HG02763 (cell line): Measurements from ENCODE around the gene CDH4.

Experiments used
- ATAC-seq: cut with Tn5 transposase; IDR thresholded peaks from one replicate; pipeline ENCODE4 v1.9.1; 2021; ENCODE audit warnings: mild to moderate bottlenecking, moderate library complexity; ENCODE audit not compliant: unreplicated experiment

Gene CDH4

DNA sequence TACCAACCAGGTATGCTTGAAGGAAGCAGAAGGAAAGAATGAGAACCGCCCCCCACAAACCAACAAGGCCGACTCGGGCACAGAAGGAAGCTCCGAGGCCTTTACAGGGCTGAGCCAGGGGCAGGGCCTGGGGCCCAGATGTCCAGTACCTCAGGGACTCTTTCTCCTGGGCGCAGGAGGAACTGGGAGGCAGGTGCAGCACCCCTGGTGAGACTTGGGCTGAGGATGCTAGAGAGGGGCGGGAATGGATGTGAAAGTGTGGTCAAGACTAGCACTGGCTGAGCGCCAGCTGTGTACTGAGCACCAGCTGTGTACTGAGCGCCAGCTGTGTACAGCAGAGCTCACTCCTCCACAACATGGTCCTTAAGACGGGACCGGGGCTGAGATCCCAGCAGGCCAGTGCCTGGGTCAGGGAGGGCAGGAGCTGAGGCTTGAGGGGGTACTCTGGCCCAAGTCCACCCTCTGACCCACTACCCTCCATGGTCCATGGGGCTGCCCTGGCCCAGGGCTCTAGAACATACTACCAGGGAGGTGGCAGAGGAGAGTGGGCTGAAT lies 444.2 kb downstream of the CDH4 start:
- ATAC-seq = no peak

DNA sequence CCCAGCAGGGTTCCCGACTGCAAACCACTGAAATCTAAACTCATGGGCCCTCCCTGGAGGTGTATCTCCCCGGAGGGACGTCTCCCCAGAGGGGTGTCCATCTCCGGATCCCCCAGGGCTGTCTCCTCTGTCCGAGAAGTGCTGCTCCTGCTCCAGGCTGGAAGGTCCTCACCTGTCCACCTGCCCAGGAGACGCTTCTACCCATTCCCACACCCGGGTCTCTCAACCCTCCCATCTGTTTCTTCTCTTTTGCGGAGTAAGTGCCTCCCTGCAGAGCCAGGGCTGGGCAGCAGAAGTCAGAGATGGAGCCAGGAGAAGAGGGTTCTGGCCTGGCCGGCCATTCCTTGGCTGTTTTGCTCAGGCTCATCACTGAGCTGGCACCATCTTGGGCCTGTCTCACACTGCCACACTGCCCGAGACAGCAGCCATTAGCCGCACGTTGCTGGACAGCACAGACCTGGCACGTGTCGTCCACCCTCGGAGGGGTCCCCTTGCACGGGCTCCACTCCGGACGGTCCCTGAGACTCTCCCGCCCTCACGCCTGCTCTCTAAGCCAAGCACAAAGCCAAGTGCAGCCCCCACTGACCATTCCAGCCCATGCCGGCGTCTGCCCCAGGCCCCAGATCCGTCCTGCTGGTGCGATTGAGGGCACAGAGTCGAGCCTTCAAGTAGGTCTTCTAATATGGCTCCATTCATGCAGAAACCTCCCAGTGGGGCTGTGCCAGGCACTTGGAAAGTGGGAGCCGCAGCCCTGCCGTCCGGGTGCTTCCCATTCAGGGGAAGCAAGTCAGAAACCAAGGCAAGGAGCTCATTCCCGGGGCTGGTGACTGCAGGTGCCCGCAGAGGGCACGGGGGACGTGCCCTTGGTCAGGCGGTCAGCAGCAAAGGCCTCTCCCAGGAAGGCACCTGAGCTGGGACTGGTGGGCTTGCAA lies 445.9 kb downstream of the CDH4 start:
- ATAC-seq = no peak

DNA sequence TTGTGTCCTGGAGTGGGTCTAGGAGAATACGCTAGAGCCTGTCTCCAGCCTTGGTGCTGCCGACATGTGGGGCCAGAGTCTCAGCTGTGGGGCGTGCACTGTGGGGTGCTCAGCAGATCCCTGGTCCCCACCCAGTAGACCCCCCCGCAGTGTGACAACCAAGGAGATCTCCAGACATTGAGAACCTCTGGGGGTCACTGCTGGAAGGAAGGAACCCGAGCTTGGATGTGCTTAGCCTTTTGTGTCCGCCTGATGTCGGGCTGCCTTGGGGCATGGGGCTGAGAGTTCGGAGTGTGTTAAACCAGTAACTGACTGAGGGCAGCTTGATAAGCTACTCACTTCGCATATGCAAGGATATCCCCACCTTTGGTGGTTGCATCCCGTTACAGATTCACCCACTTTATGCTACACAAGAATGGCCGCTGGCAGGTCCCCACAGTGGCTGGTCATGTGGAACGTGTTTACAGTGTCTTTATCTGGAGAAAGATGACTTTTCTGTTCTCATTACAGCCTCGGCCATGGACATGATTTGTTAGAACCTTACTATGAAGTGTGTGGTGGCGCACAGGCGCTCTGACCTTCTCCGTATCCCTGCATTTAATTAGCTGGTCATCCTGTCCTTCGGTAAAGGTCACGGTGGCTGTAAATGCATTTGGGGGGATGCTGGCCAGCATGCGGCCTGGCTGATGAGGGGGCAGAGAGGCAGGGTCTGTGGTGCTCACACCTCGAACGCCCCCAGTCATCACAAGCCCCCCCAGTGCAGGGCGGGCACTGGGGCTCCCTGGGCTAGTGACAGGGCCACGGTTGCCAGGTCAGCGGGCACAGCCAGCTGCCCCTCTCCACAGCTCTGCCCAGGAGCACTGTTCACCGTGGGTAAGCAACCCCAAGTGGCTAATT lies 446.8 kb downstream of the CDH4 start:
- no peak for ATAC-seq

DNA sequence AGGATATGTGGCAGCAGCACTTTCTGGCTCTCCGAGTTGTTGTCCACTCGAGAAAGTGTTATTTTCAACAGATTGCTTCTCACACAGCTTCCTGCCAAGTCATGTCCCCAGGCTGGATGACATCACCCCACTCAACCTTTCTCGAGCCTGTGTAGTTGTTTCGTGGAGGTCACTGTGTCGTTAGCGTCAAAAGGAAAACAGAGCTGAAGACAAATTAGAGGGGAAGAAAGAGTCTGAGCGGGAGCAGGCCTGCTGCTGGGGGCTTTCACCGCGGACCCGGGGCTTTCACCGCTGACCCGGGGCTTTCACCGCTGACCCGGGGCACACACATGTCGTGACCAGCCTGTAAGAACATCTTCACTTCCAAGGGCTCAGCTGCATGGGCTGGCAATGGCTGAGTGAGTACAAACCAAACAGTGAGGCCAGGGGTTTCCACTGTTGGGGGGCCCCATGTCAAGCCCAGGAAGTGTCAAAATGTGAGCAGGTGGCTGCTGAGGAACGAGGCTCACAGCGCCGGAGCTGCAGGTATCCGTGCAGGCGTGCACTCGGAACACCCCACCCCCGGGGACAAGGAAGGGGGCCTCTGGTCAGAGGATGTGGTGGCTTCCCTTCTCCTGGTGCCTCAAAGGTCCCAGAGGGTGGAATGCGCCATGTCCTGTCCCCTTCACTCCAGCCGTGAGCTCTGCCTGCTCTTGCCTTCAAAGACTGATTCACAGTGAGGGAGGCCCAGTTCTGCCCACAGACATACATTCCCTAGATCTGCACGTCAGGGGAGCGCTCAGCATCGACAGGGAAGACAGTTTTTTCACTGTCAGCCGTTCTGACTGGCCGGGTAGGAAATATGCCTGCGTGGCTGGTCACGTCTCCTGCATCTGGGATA lies 447.7 kb downstream of the CDH4 start:
- ATAC-seq = no peak

DNA sequence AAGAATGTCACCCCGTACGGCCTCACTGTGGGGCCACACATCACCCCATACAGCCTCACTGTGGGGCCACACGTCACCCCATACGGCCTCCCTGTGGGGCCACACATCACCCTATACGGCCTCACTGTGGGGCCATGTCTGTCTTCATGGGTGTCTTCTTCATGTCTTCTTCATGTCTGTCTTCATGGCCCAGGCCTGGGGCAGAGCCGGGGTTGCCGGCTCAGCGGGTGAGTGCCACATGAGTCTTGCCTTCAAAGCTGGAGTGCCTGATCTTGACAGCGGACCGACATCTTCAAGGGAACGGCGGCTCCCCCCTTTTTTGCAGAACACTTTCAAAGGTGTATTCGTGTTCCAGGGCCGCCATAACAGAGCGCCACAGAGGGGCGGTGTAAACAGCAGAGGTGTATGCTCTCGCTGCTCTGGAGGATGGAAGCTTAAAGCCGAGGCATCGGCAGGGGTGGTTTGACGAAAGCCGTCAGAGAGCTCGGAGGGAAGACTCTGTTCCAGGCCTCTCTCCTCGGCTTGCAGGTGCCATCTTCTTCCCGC lies 448.6 kb downstream of the CDH4 start:
- ATAC-seq = no peak

DNA sequence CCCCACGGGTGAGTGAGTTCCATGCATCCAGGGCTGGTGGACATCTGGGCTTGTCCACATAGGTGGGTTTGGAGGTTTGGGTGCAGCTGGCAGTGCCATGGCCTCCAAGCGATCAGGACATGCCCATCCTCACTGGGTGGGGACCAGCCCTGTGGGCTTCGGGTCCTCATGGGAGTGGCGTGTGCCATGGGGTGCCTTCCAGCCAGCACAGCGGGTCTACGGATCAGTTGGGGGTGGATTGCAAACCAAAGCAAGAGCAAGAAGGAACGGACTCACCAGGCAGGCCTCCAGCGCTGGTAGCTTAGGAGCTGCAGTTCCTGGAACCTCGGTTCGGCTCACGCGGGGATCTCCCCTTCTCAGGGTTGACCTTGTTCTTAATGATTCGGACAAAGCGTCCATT lies 449.3 kb downstream of the CDH4 start:
- ATAC-seq = no peak

DNA sequence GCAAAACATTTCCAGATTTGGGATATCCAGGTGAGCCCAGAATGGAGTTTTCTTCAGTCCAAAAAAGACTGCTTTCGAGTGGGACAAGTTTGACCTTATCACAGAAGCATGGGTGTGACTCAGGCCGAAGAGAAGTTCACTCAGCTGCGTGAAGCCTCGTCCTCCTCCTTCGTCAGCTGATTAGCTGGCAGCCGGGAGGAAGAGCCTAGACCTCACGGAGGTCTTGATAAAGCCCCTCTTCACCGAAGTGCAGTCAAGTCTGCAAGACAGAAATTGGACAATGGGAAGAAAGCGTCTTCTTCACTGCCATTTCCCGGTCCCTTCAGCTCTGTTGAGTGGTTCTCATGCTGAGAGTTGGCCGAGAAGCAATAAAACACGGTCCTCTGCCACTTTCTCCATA lies 449.7 kb downstream of the CDH4 start:
- ATAC-seq = no peak

DNA sequence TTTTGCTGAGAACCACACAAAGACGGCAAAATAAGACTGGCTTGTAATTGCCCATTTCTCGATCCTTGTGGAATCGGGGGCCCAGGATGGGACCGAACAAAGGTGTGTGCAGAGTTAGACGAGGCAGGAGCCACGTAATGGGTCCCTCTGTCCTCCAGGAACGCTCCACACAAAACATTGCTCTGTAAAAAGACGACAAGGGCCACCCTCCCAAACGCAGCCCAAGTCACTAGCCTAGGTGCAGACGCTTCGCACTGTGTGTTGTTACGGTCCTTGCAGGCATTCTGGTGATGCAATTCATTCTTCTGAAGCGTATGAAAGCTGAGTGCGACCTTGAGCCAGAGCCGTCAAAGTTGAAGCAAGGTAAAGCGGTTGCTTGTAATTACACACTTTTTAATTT lies 450.2 kb downstream of the CDH4 start:
- ATAC-seq = no peak

DNA sequence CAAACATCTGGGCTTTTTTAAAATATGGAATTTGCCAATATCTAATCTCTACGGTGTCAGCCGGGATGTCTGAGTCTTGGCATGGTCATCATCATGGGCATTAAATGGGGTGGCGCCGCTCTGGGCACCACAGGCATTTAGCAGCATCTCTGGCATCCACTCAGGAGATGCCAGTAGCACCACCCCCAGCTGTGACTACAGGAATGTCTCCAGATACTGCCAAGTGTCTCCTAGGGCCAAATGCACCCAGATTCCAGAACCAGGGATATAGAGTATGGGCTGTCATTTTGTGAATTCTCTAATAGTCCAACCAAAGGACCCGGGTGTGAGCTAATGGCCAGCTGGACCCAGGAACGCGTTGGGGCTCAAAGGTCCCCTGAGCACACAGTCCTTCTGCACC lies 452.6 kb downstream of the CDH4 start:
- ATAC-seq = no peak

DNA sequence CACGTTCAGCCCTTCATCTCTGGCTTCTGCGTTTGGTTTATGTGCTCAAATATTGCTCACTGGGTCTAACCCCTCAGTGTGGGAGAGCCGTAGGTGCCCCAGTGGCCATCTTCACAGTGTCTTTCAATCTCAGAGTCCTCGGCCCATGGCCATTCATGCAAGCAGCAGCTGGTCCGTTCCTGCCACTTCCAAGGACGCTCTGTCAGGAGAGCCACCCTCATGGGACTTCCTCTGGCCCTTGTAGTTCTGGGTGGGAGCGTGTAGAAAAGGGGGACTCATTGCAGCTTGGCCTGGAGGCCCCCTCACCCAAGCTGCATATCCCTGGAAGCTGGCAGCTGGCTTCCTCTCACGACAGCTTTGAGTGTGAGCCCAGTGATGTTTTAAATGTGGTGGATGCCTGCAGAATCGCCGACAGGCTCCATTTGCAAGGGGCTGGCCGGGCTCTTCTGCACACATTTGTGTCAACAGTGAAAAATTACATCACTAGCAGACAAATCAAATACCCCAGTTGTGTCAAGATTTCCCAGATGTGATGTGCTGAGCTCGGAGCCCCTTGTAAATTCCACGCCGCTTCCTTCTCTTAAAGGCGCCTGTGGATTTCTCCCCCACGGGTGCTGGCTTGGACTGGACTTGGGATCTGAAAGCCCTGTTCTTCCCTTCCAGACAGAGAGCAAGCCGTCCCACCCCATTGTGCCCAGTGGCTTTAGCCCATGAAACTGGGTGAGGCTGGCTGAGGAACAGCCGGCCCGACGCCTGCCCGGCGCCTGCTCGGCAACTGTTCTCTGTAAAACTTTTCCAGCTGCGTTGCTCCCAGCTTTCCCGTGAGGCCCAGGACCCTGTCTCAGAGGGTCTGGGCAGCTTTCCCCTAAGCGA lies 453.6 kb downstream of the CDH4 start:
- no peak for ATAC-seq

DNA sequence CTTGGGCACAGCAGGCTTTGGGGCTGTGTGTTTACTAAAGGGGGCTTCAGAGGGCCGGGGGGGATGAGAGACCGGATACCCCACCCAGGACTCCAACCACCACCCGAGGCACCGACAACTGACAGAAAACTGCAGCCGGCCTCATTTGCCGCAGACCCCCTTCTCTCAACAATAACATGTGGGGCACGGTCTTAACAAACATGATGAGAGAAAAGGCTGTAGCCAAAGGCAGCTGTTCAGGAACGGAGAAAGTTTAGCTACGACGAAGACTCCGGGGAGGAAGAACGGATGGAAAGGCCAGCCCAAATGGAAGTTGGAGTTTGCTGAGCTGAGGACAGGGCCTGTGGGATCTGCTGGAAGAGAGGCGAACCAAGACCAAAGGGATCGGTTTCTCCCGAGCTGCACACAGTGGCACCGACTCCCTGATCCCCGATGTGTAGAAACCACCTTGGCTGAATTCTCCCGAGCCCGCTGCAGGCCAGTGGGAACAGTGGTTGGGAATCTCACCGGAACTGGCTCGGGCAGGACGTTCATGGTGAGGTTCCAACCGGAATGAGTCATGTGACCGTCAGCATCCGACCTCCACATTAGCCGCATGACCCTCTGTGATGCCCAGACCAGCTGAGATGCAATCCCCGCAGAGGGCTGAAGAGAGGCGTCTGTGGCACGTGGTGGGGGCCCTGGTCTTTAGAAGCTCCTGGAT lies 454.3 kb downstream of the CDH4 start:
- ATAC-seq = no peak

DNA sequence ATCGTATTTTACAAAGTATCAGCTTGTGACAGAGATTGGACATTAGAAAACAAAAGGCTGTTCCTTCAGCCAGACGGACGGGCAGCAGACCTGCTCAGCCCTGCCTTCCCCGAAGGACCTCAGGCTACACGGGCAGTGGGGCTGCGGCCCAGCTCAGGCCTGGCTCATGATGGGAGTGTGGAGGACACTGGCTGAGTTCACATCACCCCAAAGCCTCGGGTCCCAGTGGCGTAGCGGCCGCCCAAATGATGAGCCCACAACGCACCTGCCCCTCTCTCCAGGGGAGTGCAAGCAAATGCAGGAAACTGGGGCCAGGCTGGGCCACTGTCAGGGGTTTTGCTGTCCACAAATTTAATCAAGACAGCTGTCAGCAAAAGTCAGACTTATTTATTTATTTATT lies 456.8 kb downstream of the CDH4 start:
- no peak for ATAC-seq

DNA sequence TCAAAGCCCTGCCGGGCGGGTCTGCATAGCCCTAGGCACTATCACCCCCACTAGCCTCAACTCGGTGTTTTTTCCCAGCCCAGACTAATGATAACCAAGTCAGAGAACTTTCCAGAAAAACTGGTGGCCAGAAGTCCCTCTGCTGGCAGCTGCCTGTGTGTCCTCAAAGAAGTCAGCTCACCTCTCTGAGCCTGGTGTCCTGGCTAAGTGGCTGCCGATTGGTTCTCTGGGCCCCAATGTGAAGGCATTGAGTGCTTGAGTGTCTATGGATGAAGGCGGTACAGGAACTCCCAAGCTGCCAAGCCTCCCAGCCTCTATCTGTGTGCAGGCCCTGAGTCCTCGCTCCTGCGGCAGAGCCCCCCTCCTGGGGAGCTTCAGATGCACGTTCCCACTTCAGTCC lies 458.0 kb downstream of the CDH4 start:
- no peak for ATAC-seq

DNA sequence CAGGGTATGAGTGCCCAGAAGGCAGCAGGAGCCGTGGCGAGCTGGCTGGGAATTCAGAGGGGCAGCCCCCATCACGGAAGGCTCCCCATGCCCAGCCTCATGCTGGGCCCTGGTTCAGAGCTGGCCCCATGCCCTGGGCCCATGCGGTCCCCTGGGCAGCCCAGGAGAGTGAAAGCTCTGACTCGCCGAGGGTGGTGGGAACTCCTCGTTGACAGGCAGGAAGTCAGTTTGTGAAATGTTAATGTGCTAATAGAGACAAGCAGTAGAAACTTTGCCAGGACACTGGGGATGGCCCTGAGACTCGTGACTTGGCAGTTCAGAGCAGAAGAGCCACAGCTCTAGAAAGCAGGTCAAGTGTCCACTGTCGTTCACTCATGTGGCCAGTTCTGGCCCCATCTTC lies 460.6 kb downstream of the CDH4 start:
- no peak for ATAC-seq

DNA sequence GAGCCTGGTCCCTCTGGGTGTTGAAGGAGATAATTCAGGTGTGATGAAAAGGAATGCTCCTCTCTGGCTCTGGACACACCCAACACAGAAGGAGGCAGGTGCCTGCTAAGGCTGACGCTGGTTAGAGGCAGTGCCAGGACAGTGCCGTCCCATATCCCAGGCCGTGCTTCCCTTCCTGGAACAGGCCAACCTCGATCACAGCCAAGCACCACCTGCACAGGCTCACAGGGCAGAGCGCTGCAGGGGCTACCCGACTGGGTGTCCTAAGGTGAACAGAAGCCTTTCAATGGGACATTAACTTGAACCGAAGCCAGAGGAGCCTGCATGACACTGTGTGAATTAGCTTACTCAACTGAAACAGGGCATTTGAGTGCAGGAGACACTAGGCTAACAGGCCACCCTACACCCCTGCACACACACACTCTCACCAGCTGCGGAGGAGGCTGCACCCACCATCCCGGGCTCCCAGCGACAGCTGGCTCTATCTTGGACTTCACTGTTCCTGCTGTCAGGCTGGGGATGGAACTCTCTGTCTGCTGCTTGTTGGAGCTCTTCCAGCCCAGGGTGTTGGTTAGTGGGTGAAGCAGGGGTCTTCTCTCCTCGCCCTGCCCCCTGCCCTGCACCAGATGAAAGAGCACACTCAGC lies 466.4 kb downstream of the CDH4 start:
- ATAC-seq = no peak

DNA sequence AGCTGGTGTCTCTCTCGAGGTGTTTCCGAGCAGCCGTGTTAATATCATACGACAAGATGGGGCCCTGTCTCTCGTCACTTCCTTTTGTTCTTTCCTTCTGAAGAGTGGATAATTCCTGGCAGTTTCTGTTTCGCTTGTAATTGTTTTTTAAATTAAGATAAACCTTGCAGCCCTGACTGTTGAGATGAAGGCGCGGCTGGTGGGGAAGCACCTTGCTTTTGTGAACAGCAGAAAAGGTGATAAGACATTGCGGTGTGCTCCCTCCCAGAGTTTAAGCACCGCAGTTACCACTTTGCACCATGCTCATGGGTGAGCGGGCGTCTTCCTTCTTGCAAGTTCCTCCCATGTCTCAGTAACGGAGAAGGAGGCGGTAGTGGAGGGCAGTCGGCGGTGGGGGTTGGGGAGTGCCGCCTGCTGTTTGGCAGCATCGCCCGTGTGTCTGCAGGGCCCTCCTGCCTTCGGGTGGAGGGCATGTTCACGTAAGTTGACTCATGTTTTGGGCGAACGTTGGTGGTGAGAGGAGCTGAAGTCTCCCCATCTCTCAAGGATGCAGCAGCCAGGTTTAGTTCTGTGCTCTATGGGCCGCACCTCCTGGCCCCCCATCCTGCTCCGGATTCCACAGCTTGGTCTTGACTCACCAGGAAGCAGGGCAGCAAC lies 467.8 kb downstream of the CDH4 start:
- no peak for ATAC-seq

DNA sequence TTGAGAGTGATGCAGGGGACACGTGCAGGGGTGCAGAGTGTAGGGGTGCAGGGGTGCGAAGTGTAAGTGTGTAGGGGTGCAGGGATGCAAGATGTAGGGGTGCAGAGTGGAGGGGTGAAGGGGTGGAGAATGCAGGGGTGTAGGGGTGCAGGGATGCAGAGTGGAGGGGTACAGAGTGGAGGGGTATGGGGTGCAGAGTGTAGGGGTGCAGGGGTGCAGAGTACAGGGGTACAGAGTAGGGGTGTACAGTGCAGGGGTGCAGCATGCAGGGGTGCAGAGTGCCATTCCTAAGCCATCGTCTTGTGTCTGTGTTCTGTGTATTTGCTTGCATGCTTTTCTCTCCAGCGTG lies 468.3 kb downstream of the CDH4 start:
- no peak for ATAC-seq

DNA sequence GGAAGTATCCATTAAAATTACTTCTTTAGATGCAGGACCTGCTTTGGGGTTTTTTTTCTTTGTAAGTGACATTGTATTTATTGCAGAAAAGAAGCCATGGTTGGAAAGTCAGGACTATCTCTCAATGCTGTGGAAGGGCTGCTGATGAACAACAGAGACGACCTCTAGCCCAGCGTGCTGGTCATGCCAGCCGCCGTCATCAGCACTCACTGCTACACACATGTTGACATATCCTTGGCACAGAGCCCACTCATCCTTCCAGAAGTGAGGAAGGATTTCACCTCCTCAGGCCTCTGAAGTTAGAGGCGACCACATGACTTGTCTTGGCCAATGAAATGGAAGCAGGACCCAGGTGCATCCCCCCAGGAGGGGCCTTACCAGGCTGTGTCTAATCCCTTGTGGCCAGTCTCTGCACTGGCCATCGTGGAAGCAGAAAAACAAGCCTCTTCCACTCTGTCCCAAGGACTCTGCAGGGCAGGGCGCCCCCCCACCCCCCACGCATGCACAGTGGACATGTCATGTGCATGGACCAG lies 470.2 kb downstream of the CDH4 start:
- no peak for ATAC-seq
